ENCODE data around the gene DPP4.

Gene DPP4

DNA sequence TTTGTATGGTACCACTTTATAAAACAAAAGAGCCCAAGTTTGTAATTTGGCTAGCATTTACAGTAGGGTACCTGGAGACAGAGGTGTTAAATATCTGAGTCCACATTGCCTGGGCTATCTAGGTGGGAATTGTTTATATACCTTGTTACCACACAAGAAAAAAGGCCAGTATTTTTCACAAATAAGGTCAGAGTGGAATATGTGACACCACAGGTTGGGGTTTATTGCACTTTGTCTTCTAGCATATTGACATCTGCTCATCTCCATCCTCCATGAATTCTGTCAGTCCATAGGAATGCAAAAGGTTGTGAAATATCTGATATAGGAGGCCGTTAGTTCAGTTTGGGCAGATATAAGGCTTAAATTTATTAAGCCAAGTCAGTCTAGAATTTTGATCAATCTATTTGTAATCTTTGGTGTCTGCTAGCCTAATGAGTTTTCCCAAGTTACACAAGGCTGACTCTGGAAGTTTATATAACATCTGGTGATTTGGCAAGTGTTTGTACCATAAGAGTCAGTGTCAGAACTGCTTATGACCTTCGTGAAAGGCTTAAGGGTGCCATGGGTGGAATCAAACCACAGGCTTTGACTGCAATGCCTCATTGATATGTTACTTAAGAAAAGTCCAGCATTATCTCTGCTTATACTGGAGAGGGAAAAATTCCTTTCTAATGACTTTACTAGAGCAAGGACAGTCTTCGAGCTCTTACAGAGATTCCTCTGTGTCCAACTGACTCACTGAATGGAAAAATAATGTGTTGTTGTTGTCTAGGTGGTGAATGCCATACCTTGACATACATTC is 11.3 kb upstream of the DPP4 start:
- no peak for DNase-seq (ENCODE audit: low read depth in 3 of 3)

DNA sequence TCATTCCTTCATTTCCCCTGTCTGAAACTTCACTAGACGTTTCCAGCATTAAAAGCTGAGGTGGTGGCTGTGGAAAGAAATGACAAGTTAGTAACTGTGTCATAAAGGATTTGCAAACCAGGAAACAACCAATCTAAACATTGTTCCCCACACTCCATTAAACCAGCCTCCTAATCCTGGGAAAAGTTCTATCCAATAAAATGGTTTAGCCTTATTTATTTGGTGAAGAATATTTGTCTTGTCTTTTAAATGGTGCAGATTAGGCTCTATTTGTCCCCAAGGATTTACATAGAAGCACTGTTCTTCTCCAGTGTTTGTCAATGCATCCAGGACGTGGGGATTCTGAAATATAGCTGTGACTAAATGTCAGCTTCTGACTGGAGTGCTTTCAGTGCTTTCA is 10.5 kb upstream of the DPP4 start:
- DNase-seq (ENCODE audit: low read depth in 3 of 3) = no peak

DNA sequence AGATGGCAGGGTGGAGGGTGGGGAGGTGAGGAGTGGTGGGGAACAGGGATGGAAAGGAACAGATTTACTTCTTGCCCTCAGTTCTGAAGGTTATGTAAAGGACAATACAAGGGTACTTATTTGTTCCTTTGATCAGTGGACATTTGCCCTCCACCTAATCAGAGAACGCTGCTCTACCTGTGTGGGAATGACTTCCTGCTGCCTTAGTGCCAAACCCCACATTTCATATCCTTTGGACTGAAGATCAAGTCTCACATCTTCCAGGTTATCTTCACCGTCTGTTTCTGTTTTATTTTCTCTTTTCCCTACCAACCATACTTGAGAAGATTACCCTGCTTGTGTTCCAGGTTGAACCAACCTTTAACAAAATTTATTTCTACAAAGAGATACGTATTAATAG is 8.7 kb upstream of the DPP4 start:
- no peak for DNase-seq (ENCODE audit: low read depth in 3 of 3)

DNA sequence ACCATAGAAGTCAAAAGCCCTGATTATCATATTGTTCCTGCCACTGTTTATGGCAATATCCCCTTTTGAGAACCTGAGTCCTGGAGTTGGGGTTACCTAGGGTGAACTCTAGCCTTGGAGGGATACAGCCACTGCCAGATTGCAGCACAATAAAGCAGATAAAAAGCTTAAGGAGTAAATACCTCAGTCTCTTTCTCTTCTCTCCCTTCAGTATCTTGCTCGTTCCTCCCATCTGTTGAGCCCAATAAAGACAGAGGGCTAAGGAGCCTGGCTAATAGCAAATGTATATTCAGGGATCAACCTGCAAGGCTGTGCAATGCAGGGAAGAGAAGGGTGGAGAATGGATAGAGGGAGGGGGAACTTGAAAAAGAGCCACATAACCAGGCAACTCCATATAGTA is 8.0 kb upstream of the DPP4 start:
- DNase-seq (ENCODE audit: low read depth in 3 of 3) = no peak

DNA sequence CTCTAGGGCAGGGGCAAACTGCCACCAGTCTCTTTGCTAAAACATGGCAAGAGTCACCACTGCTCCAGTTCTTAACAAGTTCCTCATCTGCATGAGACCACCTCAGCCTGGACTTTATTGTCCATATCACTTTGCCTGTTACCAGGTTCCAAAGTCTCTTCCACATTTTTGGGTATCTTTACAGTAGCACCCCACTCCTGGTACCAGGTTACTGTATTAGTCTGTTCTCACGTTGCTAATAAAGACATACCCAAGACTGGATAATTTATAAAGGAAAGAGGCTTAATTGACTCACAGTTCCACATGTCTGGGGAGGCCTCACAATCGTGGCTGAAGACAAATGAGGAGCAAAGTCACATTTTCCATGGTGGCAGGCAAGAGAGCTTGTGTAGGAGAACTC is 5.5 kb upstream of the DPP4 start:
- no peak for DNase-seq (ENCODE audit: low read depth in 3 of 3)

DNA sequence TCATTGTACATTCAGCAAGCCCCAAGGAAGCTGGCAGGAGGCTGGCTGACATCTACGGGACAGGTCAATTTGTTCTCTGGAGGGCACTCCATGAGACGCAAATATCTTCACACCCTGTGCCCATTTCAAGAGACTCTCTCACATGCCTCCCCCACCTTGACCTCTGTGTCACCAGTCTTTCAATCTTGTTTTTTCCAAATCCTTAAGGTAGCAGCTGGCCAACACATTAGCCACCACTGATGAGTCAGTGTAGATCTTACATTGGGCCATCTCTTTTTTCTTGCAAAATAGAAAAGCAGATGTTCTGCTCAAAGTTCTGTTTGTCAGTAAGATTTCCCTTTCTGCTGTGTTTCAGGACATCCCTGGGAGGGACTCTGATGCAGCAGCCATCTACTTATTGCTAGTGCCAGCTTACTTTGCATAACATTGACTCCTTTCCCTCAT is 1.7 kb upstream of the DPP4 start:
- DNase-seq (ENCODE audit: low read depth in 3 of 3) = no peak

DNA sequence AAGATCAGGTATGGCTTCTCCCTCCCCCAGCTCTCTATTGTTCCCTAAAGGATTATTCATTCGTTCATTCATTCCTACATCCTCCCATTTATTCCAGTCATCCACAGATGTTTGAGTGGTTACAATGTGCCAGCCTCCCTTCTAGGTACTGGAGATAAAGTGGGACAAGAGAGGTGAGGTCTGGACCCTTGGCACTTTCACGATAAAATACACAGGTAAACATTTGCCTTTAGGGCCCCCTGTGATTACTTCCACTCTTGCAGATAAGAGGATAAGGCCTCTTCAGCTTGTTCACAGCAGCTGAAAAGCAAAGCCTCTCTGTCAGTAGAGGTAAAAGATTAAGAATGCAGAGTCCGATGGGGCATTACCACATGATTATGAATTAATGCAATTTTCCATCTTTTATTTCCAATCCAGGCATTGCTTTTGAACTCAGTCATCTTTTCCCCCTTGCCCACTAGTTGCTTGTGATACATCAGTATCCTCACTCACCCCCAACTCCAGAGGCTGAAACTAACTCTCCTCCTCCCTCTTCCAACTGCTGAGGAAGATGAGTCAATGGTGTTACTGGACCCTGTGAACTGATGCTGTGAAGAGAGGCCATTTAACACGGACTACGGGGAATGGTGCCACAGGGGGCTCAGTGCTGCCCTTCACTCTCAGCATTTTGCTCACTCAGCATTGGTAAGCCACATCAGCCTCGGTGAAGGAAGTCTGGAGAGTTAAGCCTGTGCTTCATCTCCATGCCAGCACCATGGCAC is 1.1 kb upstream of the DPP4 start:
- DNase-seq (ENCODE audit: low read depth in 3 of 3) = no peak

DNA sequence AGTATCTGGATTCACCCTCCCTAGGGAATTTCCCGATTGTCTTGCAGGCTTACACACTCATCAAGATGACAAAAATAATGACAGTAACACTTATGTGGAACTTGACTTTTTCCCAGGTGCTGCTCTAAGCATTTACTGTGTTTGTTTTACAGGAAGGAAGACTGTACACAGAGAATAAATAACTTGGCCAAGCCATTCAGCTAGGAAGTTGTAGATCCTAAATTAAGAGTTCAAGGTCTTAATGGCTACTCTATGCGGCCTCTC is 549 bp upstream of the DPP4 start:
- DNase-seq (ENCODE audit: low read depth in 3 of 3) = no peak

DNA sequence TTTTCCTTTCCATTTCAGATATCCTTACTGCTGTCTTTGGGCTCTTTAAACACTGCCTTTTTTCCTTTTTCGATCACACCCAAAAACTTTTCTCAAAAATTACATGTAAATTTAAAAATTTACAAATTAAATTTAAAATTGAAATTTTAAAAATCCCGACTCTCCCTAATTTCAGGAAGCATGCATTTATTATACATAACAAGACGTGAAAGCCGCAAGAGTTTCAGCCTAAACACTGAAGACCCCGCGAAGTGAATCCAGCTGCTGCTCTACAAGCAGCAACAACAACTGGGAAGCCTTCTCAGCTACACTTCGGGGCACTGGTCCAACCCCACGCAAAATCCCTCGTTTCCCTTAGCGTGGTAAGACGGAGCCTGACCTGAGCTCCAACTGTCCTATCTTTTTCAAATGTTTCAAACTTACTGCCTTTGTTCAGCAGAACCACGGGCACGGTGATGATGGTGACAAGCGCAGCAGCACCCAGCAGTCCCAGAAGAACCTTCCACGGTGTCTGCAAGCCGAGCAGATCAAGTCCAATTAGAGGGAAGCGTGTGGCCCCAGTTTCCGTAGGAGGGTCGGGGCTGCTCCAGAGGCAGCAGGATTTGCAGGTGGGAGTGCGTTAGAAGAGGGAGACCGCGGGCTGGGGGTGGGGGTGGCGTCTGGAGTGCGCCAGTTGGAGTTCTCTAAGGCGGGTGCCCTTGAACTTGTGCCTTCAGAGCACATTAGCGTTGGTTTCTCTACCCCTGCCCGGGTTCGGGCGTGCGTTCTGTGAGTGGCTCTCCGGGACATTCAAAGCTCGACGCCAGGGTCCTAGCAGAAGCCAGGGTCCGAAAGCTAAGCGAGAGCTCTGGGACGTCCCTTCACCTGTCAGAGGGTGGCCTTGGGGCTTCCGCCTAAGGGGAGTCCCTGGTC is 783 bp downstream of the DPP4 start:
- DNase-seq (ENCODE audit: low read depth in 3 of 3) = no peak

DNA sequence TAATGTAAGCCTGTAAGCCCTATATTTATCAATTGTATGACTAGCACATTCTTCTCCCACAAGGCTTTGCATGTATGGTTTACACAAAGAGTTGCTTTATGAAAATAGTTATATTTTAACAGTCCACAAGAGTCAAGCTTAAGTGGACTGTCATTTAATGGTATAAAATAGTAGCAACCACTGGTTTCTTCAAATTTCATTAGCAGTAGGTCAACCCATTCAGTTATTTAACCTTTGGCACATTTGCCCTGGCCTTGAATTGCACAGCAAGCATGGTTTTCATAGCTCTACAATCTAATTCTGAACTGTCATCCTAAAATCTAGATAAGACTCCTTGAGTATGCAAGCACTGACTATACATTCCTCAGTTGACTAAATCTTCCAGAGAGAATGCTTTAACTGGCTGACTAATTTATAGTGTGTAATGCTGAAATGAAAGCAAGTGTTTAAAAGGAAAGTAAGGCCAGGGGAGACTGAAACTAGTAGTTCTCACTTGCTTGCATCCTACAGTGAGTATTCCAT is 1.8 kb downstream of the DPP4 start:
- no peak for DNase-seq (ENCODE audit: low read depth in 3 of 3)

DNA sequence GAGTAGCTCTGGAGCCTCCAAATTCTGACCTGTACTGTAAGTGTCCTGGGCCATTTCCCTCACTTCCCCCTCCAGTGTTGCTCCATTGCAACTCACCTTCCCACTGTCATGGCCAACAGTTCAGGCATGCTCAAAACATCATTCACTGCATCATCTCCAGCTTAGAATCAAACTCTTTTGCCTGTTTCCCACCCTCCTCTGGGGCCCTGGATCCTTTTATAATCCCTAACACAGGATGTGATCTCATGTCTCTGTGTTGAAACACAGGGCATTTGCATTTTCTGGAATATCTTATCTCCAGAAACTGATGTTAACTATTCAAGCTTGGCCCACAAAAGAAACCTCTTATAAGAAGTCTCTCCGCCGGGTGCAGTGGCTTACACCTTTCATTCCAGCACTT is 3.0 kb downstream of the DPP4 start:
- DNase-seq (ENCODE audit: low read depth in 3 of 3) = no peak

DNA sequence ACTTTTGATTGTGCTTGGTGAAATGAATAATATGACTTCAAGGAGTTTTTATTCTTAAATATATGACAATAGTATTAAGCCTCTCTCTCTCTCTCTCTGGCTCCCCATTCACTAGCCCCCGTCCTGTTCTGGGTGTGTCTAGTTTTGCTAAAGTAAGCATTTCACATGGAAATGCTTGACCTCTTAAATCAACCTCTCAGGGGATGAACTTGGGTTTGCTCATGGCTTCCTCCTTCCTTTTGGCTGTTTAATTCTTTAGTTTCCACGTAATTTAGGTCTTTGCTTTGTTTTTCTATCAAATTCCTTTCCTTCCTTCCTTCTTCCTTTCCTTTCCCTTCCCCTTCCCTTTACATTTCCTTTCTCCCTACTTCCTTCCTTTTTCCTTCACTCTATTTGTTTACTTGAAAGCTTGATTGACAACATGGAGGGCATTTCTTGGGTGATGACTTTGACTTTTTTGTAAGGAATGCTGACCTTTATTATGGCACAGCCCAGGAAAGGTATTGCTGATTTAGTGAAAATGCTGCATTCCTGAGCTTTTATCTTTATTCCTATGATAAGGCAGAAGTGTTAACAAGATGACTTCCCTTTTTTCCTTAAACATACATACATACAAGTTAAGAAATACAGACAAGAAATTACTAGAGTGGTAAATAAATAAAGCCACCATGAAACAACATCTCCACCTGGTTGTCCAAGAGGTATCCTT is 3.6 kb downstream of the DPP4 start:
- DNase-seq (ENCODE audit: low read depth in 3 of 3) = no peak

DNA sequence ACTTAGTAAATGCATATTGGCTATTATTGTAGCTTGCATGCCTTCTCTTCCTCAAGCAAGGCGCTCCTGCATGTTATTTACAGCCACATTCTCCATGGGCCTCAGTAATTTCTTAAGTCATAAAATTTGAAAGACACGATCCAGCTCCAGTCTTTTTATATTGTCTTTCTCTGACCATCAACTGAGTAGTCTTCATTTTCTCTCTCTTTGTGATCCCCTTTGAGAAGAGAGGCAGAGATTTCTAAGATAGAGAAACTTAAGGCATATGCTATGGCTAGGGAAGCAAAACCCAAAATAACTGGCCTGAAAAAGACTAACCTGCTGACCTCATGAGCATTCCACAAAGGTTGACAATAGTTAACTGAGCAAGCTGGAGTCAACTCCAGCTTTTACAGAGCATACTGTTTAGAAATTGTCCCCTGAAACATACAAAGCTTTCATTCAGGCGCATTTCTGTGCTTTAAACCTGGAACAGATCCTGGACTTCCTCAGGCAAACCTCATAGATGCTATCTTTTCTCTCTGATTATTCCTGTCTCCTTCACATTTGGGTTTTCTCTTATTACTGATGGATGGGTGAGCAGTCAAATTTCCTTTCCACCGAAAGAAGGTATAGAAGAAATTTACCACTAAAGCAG is 4.6 kb downstream of the DPP4 start:
- DNase-seq (ENCODE audit: low read depth in 3 of 3) = no peak

DNA sequence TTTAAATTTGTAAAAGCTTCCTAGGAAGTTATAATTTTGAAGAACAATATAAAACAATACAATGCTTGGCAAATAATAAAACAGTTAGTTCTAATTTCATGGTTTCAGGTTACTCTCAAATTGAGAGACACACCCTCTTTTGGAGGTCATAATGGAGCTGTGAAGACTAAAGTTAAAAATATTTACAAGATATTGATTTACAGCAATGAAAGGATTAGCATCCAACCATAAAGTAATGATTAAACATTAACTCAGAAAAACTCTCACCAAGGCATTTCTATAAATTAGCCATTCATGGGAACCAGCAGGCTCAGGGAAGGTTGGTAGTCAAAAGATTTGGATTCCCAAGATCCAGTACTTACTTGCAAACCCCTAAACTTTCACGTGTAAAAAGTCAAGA is 6.4 kb downstream of the DPP4 start:
- DNase-seq (ENCODE audit: low read depth in 3 of 3) = no peak

DNA sequence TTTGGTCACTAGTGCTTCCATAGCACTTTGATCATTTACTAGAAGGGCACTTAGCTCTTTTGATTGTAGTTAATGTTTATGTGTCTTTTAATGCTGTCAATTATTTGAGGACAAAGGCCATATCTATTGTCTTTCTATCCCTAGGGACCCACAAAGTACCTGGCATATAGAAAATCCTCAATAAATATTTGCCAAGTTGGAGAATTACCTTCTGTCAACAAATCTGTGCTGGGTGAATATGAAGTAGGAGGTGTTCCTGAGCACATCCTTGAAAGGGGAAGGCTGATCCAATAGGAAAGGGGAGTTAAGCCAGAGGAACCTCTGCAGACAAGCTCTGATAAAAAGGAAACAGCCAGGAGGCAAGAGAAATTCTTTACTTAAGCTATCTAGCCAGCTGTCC is 8.2 kb downstream of the DPP4 start:
- DNase-seq (ENCODE audit: low read depth in 3 of 3) = no peak

DNA sequence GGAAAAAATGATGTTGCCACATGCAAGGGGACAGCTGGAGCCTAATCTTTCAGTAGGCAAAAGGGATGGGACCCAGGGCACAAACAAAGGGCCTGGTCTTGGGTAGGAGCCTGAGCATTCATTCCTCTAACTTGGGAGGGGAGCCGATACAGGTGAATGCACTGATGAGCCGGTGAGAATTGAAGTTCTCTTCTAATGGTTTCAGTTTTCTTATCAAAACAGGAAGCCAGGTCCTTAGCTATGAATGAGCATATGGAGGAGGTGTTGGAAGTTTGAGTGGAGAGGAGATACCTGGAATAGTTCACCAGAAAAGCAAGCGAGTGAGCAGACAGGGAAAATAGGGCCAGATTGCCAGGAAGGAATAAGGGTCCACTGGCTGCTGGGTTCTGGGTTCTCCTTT is 10.1 kb downstream of the DPP4 start:
- DNase-seq (ENCODE audit: low read depth in 3 of 3) = no peak

DNA sequence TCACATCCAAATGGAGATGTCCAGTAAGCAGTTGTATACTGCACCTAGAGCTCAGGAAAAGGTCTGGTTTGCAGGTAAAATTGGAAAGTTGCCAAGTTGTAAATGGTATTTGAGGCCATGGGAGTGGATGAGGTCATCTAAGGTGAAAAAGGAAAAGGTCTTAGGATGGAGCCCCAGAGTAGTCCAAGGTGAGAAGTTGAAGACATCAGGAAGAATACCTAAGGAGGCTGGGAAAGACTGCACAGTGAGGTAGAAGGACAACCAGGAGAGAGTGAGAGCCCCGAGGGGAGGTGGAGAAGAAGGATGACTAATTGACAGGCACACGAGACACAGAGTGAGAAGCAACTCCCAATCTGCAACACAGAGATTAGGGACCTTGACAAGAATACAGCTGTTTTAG is 10.7 kb downstream of the DPP4 start:
- DNase-seq (ENCODE audit: low read depth in 3 of 3) = no peak

DNA sequence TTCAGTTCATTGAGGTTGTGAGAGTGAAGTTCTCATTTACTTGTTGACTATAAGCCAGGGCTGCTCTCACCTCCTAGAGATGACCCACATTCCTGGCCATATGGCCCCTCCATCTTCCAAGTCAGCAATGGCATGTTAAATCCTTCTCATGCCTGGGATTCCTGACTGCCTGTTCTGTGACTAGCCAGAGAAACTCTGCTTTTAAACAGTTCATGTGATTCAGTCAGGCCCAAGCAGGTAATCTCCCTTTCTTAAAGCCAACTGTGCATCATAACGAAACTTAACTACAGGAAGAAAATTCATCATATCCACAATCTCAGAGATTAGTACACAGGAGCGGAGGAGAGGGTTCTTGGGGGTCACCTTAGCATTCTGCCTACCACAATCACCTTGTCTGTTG is 11.5 kb downstream of the DPP4 start:
- no peak for DNase-seq (ENCODE audit: low read depth in 3 of 3)

DNA sequence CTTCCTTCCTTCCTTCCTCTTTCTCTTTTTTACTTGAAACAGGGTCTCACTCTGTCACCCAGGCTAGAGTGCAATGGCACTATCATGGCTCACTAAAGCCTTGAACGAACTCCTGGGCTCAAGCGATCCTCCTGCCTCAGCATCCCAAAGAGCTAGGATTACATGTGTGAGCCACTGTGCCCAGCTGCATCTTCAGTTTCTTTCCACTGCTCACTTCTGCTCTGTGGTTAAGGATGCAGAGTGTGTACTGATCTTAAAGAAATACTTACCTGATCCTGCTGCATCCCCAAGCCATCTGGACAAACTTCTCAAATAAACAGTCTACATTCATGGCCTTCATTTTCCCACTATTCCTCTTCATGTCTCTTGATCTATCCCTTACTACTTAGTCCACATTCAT is 13.0 kb downstream of the DPP4 start:
- no peak for DNase-seq (ENCODE audit: low read depth in 3 of 3)

DNA sequence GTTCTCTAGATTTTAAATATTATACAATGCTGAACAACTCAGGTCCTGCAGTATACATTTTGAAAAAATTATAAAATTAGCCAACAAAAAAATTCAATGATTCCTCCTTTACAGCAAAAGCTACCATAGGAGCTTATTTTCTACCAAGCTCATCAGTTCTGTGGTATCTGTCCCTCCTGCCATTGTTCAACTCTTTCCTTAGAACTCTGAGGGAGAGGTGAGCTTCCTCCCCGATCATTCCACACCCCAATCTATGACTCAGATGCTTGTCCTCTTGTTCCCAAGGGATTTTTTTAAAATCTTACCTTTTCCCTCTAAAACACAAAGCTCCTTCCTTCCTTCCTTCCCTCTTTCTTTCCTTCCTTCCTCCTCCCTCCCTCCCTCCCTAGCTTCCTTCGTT is 13.5 kb downstream of the DPP4 start:
- no peak for DNase-seq (ENCODE audit: low read depth in 3 of 3)

DNA sequence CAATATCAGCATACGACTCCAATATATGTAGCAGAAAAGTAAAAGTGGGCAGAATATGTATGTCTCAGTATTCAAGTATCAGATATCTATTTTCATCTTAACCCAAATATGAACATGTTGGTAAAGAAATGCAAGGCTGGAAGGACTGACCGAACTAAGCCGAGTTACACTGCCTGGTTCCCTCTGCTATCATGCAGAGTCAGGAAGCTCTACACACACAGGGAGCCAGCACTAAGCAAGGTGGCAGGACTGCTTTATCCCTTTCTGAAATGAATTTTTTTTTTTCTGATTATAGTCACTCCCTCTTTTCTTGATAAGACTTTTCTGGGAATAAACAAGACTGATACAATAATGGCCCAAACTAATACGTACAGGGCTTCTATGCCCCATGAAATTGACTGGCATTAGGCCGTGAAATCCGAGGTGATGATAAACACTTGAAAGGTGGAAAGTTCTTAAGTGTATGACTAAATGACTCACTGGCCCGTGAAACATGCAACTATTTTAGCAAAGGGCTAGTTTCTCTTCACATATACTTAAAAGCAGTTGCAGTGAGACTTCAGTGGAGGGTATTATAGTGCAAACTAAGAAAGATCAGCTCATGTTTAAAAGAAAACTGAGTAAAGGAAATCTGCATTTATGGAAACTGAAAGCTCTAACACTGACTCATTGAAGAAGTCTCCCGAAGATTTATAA is 14.9 kb downstream of the DPP4 start:
- DNase-seq (ENCODE audit: low read depth in 3 of 3) = no peak

Measured in stimulated activated CD4-positive, alpha-beta T cell treated with anti-CD3 and anti-CD28 coated beads, TNF-alpha, amount 100 ng/mL, for 4 hours (primary cell).